GM12872 (cell line): Measurements from ENCODE around the gene SORBS1.

Experiments
- CTCF ChIP-seq: IDR thresholded peaks from 3 replicates; pipeline ENCODE4 v1.5.1; 2011; ENCODE audit warnings: low read depth, mild to moderate bottlenecking, low read length, moderate library complexity; ENCODE audit not compliant: insufficient read depth

Gene SORBS1

GRCh38 chr10:95539560-95540284, 21.4 kb downstream of the SORBS1 start:
- no peak for TF ChIP-seq CTCF

GRCh38 chr10:95538412-95538811, 22.8 kb downstream of the SORBS1 start:
- no peak for TF ChIP-seq CTCF

GRCh38 chr10:95537542-95537927, 23.6 kb downstream of the SORBS1 start:
- no peak for TF ChIP-seq CTCF

GRCh38 chr10:95536894-95537541, 24.2 kb downstream of the SORBS1 start:
- TF ChIP-seq CTCF = no peak

- TF ChIP-seq CTCF = no peak
These were observed 25.2 kb downstream of the SORBS1 start for GRCh38 chr10:95536017-95536416.

GRCh38 chr10:95535526-95535925, 25.6 kb downstream of the SORBS1 start:
- no peak for TF ChIP-seq CTCF

GRCh38 chr10:95533590-95533989, 27.6 kb downstream of the SORBS1 start:
- TF ChIP-seq CTCF = no peak
